Activated CD8-positive, alpha-beta T cell treated with anti-CD3 and anti-CD28 coated beads for 36 hours (primary cell): ENCODE data around the gene LCN2. TPM values are rescaled to one million over a fixed set of nuclear protein-coding genes. Genes with fewer than 3 reads are reported as not detected.
"Not testable (repeated sequence)": the region's sequence is repeated elsewhere in the genome, so short reads cannot be mapped to it uniquely, and the experiment has no call there.

Experiments
- ATAC-seq: fragments of 200-7000 bp; cut with Tn5 transposase; one replicate; pipeline ENCODE4 v1.10.0; 2021; ENCODE audit warnings: mild to moderate bottlenecking, moderate library complexity
- CTCF ChIA-PET: fragments of 350-600 bp; sonication (Branson Sonifier 250); formaldehyde crosslinking; loops from one replicate; lab custom pipeline; 2021; ENCODE audit warnings: antibody characterized with exemption; lab: Charles Lee
- POLR2A ChIA-PET: fragments of 350-600 bp; sonication (Branson Sonifier 250); formaldehyde crosslinking; loops from one replicate; lab custom pipeline; 2021; ENCODE audit warnings: antibody characterized with exemption; lab: Charles Lee
- DNase-seq: peaks from one replicate; pipeline ENCODE4 v3.0.0-alpha.2; 2020
- H3K27ac Mint-ChIP-seq: one replicate; pipeline ENCODE4 v1.8.0; 2021; ENCODE audit warnings: mild to moderate bottlenecking, mixed read lengths
- H3K27me3 Mint-ChIP-seq: one replicate; pipeline ENCODE4 v1.8.0; 2021; ENCODE audit warnings: mixed read lengths
- H3K36me3 Mint-ChIP-seq: one replicate; pipeline ENCODE4 v1.8.0; 2021; ENCODE audit warnings: low read depth, mixed read lengths
- H3K4me1 Mint-ChIP-seq: one replicate; pipeline ENCODE4 v1.8.0; 2021; ENCODE audit warnings: low read depth, mixed read lengths
- H3K4me3 Mint-ChIP-seq: one replicate; pipeline ENCODE4 v1.8.0; 2021; ENCODE audit warnings: mild to moderate bottlenecking, moderate library complexity, mixed read lengths
- H3K9me3 Mint-ChIP-seq: one replicate; pipeline ENCODE4 v1.8.0; 2021; ENCODE audit warnings: mixed read lengths
- intact Hi-C: fragments of 100-400 bp; cut with micrococcal nuclease; formaldehyde crosslinking; loops from one replicate; pipeline ENCODE4 v1.10.0; 2022
- total RNA-seq, 2 experiments: library from RNA; stranded (reverse); gene quantifications; one replicate each; pipeline ENCODE4 v1.2.3, GENCODE V29; 2021
- TF ChIP-seq, protein P1 (sequence below): fragments of 200-600 bp; IDR thresholded peaks from one replicate; pipeline ENCODE4 v1.8.0; 2022; ENCODE audit warnings: antibody characterized with exemption, mild to moderate bottlenecking

The LCN2 gene
- total RNA-seq, 2 experiments from 2014 or later, result not detected

DNA sequence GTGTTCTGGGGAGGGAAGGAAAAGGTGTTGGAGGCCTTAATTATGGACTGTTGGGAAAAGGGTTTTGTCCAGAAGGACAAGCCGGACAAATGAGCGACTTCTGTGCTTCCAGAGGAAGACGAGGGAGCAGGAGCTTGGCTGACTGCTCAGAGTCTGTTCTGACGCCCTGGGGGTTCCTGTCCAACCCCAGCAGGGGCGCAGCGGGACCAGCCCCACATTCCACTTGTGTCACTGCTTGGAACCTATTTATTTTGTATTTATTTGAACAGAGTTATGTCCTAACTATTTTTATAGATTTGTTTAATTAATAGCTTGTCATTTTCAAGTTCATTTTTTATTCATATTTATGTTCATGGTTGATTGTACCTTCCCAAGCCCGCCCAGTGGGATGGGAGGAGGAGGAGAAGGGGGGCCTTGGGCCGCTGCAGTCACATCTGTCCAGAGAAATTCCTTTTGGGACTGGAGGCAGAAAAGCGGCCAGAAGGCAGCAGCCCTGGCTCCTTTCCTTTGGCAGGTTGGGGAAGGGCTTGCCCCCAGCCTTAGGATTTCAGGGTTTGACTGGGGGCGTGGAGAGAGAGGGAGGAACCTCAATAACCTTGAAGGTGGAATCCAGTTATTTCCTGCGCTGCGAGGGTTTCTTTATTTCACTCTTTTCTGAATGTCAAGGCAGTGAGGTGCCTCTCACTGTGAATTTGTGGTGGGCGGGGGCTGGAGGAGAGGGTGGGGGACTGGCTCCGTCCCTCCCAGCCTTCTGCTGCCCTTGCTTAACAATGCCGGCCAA lies 40.8 kb upstream of the LCN2 start:
- CTCF ChIA-PET, result interaction anchor here (0.6 to 2.6 kb wide), 4 partner anchors 9 to 165 kb away, joined by 3 to 22 read pairs (median 6); no protein-coding TSS in a partner anchor
- H3K9me3 Mint-ChIP-seq, result no peaks in the 10 kb centered on the region
- intact Hi-C loops, result no loop called here
- ATAC-seq (no peak), DNase-seq (no peak)
- TF ChIP-seq, protein P1, sequence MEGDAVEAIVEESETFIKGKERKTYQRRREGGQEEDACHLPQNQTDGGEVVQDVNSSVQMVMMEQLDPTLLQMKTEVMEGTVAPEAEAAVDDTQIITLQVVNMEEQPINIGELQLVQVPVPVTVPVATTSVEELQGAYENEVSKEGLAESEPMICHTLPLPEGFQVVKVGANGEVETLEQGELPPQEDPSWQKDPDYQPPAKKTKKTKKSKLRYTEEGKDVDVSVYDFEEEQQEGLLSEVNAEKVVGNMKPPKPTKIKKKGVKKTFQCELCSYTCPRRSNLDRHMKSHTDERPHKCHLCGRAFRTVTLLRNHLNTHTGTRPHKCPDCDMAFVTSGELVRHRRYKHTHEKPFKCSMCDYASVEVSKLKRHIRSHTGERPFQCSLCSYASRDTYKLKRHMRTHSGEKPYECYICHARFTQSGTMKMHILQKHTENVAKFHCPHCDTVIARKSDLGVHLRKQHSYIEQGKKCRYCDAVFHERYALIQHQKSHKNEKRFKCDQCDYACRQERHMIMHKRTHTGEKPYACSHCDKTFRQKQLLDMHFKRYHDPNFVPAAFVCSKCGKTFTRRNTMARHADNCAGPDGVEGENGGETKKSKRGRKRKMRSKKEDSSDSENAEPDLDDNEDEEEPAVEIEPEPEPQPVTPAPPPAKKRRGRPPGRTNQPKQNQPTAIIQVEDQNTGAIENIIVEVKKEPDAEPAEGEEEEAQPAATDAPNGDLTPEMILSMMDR, result no peak
- peaks cover 10% of the 10 kb centered on the region for H3K4me1 Mint-ChIP-seq
- peaks cover 24% of the 10 kb centered on the region for H3K36me3 Mint-ChIP-seq
- H3K4me3 Mint-ChIP-seq, result no peak overlapping the region
- no peak overlapping the region for H3K27ac Mint-ChIP-seq
- POLR2A ChIA-PET, result no interaction called here
- H3K27me3 Mint-ChIP-seq, result no peaks in the 10 kb centered on the region

DNA sequence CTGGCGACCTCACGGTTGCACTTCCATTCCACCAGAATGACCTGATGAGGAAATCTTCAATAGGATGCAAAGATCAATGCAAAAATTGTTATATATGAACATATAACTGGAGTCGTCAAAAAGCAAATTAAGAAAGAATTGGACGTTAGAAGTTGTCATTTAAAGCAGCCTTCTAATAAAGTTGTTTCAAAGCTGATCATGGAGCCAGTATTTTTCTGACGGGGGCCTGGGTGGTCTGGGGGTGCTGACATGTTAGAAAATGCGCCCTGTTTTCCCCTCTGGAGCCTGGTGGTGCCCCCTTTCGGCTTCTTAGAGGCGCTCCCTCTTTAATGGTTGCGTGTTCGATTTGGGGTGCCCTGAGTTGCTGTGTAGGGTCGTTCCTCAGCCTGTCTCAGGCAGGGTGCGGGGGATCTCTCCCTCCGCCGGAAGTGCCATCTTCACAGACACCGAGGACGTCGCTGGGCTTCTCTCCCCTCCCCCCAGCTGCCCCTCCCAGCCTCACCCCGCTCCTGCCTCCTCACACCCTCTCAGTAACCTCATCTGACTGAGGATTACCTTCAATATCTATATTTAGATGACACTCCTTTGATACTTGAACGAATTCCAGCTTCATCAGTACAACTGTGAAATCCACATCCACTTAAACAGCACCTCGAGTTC lies 40.1 kb upstream of the LCN2 start:
- Mint-ChIP-seq H3K4me3 (no peak overlapping the region), H3K36me3 (peaks cover 23% of the 10 kb centered on the region), H3K9me3 (no peaks in the 10 kb centered on the region), H3K27ac (no peak overlapping the region), H3K27me3 (no peaks in the 10 kb centered on the region), H3K4me1 (peaks cover 3% of the 10 kb centered on the region)
- DNase-seq, result no peak
- ChIA-PET CTCF (interaction anchor here (0.6 to 2.6 kb wide), 4 partner anchors 8 to 38 kb away, joined by 3 to 22 read pairs (median 3); no protein-coding TSS in a partner anchor), POLR2A (no interaction called here)
- ATAC-seq, result no peak
- TF ChIP-seq, protein P1, result no peak
- intact Hi-C loops, result no loop called here

DNA sequence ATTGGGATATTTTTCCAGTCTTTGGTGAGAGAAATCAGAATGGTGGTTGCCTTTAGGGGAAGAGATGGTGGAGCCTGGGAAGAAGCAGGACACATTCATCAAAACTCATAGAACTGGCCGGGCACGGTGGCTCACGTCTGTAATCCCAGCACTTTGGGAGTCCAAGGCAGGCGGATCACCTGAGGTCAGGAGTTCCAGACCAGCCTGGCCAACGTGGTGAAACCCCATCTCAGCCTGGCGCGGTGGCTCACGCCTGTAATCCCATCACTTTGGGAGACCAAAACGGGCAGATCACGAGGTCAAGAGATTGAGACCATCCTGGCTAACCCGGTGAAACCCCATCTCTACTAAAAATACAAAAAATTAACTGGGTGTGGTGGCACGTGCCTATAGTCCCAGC lies 37.5 kb upstream of the LCN2 start:
- H3K36me3 Mint-ChIP-seq, result peaks cover 18% of the 10 kb centered on the region
- POLR2A ChIA-PET, intact Hi-C loops, DNase-seq, CTCF ChIA-PET, H3K4me3 Mint-ChIP-seq, H3K9me3 Mint-ChIP-seq, H3K4me1 Mint-ChIP-seq, ATAC-seq, H3K27ac Mint-ChIP-seq, H3K27me3 Mint-ChIP-seq: not testable (repeated sequence)

DNA sequence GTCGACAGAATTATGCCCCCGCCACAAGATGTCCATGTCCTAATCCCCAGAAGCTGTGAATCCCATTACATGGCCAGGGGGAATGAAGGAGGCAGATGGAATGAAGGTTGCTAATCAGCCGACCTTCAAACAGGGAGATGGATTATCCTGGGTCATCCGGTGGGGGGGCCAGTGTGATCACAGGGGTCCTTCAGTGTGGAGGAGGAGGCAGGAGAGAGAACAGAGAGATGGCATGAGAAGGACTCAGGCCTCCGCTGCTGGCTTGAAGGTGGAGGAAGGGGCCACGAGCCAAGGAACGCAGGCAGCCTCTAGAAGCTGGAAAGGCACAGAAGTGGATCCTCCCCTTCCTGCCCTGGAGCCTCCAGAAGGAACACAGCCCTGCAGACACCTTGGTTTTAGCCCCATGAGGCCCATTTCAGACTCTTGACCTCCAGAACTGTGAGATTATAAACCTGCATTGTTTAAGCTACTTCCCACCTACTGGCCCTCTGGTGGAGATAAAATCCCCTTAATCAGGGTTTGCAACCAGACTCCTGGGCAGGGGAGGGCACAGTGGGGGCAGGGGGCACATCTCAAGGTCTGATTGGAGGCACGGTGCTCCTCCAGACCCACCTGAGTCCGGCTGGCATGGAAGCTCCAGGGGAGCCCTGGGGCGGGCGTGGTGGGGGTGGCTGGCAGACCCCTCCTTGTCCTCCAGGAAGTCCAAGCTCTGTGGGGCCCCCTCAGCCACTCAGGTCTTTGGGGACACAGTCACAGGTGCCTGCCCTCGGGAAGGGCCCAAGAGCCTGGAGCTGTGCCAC lies 35.5 kb upstream of the LCN2 start:
- ChIA-PET POLR2A (interaction anchor here (0.8 to 1.1 kb wide), 3 partner anchors 9 to 14 kb away, joined by 3 to 5 read pairs (median 3); no protein-coding TSS in a partner anchor), CTCF (interaction anchor here (0.7 to 1.5 kb wide), 5 partner anchors 17 to 193 kb away, joined by 3 read pairs; no protein-coding TSS in a partner anchor)
- Mint-ChIP-seq H3K9me3 (no peaks in the 10 kb centered on the region), H3K27ac (no peak overlapping the region), H3K36me3 (peaks cover 10% of the 10 kb centered on the region), H3K4me3 (no peak overlapping the region), H3K4me1 (peaks cover 10% of the 10 kb centered on the region), H3K27me3 (no peaks in the 10 kb centered on the region)
- TF ChIP-seq, protein P1, result no peak
- intact Hi-C loops, result no loop called here
- ATAC-seq (no peak), DNase-seq (no peak)
